A673 (cell line): ENCODE data around the gene UBALD1. TPM values are rescaled to one million over a fixed set of nuclear protein-coding genes. Genes with fewer than 3 reads are reported as not detected.

Source experiments
- BruUV-seq: library from RNA; stranded (reverse); fragments of 400-500 nt; replicated peaks from 2 replicates; lab custom pipeline; 2021; lab: Mats Ljungman, UMichigan
- CTCF ChIA-PET: fragments of 300-600 bp; sonication (Branson Sonifier 250); formaldehyde crosslinking; loops from one replicate; lab custom pipeline; 2022; ENCODE audit warnings: antibody characterized with exemption; lab: Charles Lee
- POLR2A ChIA-PET: fragments of 300-600 bp; sonication (Branson Sonifier 250); formaldehyde crosslinking; loops from one replicate; lab custom pipeline; 2022; ENCODE audit warnings: antibody characterized with exemption; ENCODE audit not compliant: low non-redundant PET; lab: Charles Lee
- DNase-seq: peaks from one replicate; pipeline ENCODE4 v3.0.0-alpha.2; 2015; ENCODE audit warnings: low spot score
- H3K27ac ChIP-seq: fragments of 200-600 bp; sonication (generic); 2 replicates; pipeline ENCODE4 v1.5.1; 2016; ENCODE audit warnings: mixed run types, low read depth, mild to moderate bottlenecking, mixed read lengths, antibody characterized with exemption, low read length; ENCODE audit not compliant: poor library complexity, severe bottlenecking
- H3K27me3 ChIP-seq: fragments of 200-600 bp; sonication (generic); replicated peaks from 2 replicates; pipeline ENCODE4 v1.6.1; 2017; ENCODE audit warnings: mixed run types, low read depth, mild to moderate bottlenecking, mixed read lengths, antibody characterized with exemption, low read length; ENCODE audit not compliant: insufficient read depth, poor library complexity
- H3K36me3 ChIP-seq: fragments of 200-600 bp; sonication (generic); 2 replicates; pipeline ENCODE4 v1.6.1; 2016; ENCODE audit warnings: mixed run types, mild to moderate bottlenecking, mixed read lengths, antibody characterized with exemption, low read length; ENCODE audit not compliant: insufficient read depth, poor library complexity, severe bottlenecking
- H3K4me1 ChIP-seq: fragments of 200-600 bp; sonication (generic); 2 replicates; pipeline ENCODE4 v1.6.1; 2017; ENCODE audit warnings: mixed run types, mild to moderate bottlenecking, mixed read lengths, antibody characterized with exemption, low read length; ENCODE audit not compliant: insufficient read depth, poor library complexity, severe bottlenecking
- H3K4me3 ChIP-seq: fragments of 200-600 bp; sonication (generic); 2 replicates; pipeline ENCODE4 v1.5.1; 2016; ENCODE audit warnings: low read depth, mixed run types, mild to moderate bottlenecking, mixed read lengths, low read length; ENCODE audit not compliant: poor library complexity, severe bottlenecking
- H3K9me3 ChIP-seq: fragments of 200-600 bp; sonication (generic); 2 replicates; pipeline ENCODE4 v1.6.1; 2016; ENCODE audit warnings: mixed run types, low read depth, mild to moderate bottlenecking, mixed read lengths, antibody characterized with exemption, low read length; ENCODE audit not compliant: poor library complexity, severe bottlenecking
- CTCF ChIP-seq: fragments of 300-800, 200-600 bp; sonication (generic); conservative IDR thresholded peaks from 2 replicates; pipeline ENCODE4 v1.5.1; 2017; ENCODE audit warnings: low read depth, mild to moderate bottlenecking, antibody characterized with exemption, low read length, moderate library complexity, mixed read lengths
- EZH2 ChIP-seq: fragments of 200-600 bp; sonication (generic); IDR thresholded peaks from 2 replicates; pipeline ENCODE4 v1.6.1; 2017; ENCODE audit warnings: borderline replicate concordance, low read depth, mild to moderate bottlenecking, mixed read lengths, antibody characterized with exemption, low read length; ENCODE audit not compliant: poor library complexity, severe bottlenecking
- intact Hi-C: fragments of 100-400 bp; cut with micrococcal nuclease; formaldehyde crosslinking; loops from one replicate; pipeline ENCODE4 v1.10.0; 2022; ENCODE audit not compliant: unreplicated experiment
- total RNA-seq: library from RNA; stranded (reverse); gene quantifications from 2 replicates; pipeline ENCODE4 v1.2.3, GENCODE V29; 2021

Gene UBALD1
- total RNA-seq, 1 experiment from 2014 or later: 36.5 TPM

GRCh38 chr16:4628283-4628682, 13.6 kb upstream of the UBALD1 start:
- Histone ChIP-seq H3K27me3 (no peaks in the 10 kb centered on the region), H3K27ac (no peak overlapping the region), H3K4me3 (no peak overlapping the region), H3K36me3 (peaks cover 13% of the 10 kb centered on the region), H3K4me1 (peaks cover 6% of the 10 kb centered on the region), H3K9me3 (peaks cover 6% of the 10 kb centered on the region)
- intact Hi-C loops: no loop called here
- CTCF ChIA-PET: no interaction called here
- TF ChIP-seq CTCF: no peak
- TF ChIP-seq EZH2: no peak
- DNase-seq: no peak
- POLR2A ChIA-PET: no interaction called here
- BruUV-seq: no TSS peak

- POLR2A ChIA-PET: interaction anchor here (0.6 kb wide), 1 partner anchor 10 kb away, joined by 4 read pairs; no protein-coding TSS in a partner anchor
- peaks cover 6% of the 10 kb centered on the region for H3K4me1 ChIP-seq
Observed at GRCh38 chr16:4626396-4626795, 11.7 kb upstream of the UBALD1 start.

GRCh38 chr16:4625560-4626159, 11.0 kb upstream of the UBALD1 start:
- CTCF ChIA-PET: interaction anchor here (1.0 to 1.2 kb wide), 2 partner anchors 13 to 14 kb away, joined by 3 read pairs; no protein-coding TSS in a partner anchor
- TSS peak; percentile 38 for BruUV-seq
- intact Hi-C loops: no loop called here
- Histone ChIP-seq H3K27ac (peak overlapping the region; percentile 92), H3K4me3 (peak overlapping the region; percentile 99), H3K9me3 (no peaks in the 10 kb centered on the region), H3K4me1 (peaks cover 6% of the 10 kb centered on the region), H3K27me3 (no peaks in the 10 kb centered on the region), H3K36me3 (peaks cover 5% of the 10 kb centered on the region)
- no peak for TF ChIP-seq EZH2
- no peak for TF ChIP-seq CTCF
- DNase-seq: peak; percentile 30
- POLR2A ChIA-PET: no interaction called here

More at GRCh38 chr16:4626396-4626795, 11.7 kb upstream of the UBALD1 start:
- TF ChIP-seq CTCF: no peak
- TF ChIP-seq EZH2: no peak
- Histone ChIP-seq H3K9me3 (peaks cover 3% of the 10 kb centered on the region), H3K36me3 (peaks cover 9% of the 10 kb centered on the region), H3K27ac (peak overlapping the region; percentile 92), H3K4me3 (peak overlapping the region; percentile 99), H3K27me3 (no peaks in the 10 kb centered on the region)
- no peak for DNase-seq
- BruUV-seq: no TSS peak
- CTCF ChIA-PET: no interaction called here
- intact Hi-C loops: no loop called here
